Panc1 (cell line): Measurements from ENCODE around the gene ULK3. TPM values are rescaled to one million over a fixed set of nuclear protein-coding genes. Genes with fewer than 3 reads are reported as not detected.

Source experiments
- ATAC-seq: fragments of 200-7000 bp; cut with Tn5 transposase; 2 replicates; pipeline ENCODE4 v1.9.1; 2020; ENCODE audit warnings: mild to moderate bottlenecking, moderate library complexity
- BruUV-seq: library from RNA; stranded (reverse); fragments of 400-500 nt; replicated peaks from 2 replicates; lab custom pipeline; 2021; lab: Mats Ljungman, UMichigan
- CTCF ChIA-PET: fragments of 300-600 bp; sonication (Branson Sonifier 250); formaldehyde crosslinking; loops from one replicate; lab custom pipeline; 2022; ENCODE audit warnings: antibody characterized with exemption; lab: Charles Lee
- POLR2A ChIA-PET: fragments of 300-600 bp; sonication (Branson Sonifier 250); formaldehyde crosslinking; loops from one replicate; lab custom pipeline; 2022; ENCODE audit warnings: antibody characterized with exemption; lab: Charles Lee
- DNase-seq: peaks from one replicate; pipeline ENCODE4 v3.0.0-alpha.2; 2010; ENCODE audit warnings: low read depth, low spot score
- H3K27ac ChIP-seq: 2 replicates; pipeline ENCODE4 v1.5.1; 2011; ENCODE audit warnings: mild to moderate bottlenecking, low read length, inconsistent platforms
- H3K27me3 ChIP-seq: fragments of 200-500 bp; sonication (Bioruptor generic); 2 replicates; pipeline ENCODE4 v1.6.0; 2014; ENCODE audit warnings: low read length, inconsistent platforms; ENCODE audit not compliant: control insufficient read depth, insufficient read depth
- H3K36me3 ChIP-seq: fragments of 200-500 bp; sonication (Bioruptor generic); 2 replicates; pipeline ENCODE4 v1.5.1; 2014; ENCODE audit warnings: inconsistent platforms, mild to moderate bottlenecking, low read length, moderate library complexity; ENCODE audit not compliant: control insufficient read depth, insufficient read depth
- H3K4me1 ChIP-seq: 2 replicates; pipeline ENCODE4 v1.5.1; 2011; ENCODE audit warnings: inconsistent platforms, mild to moderate bottlenecking, low read length, moderate library complexity; ENCODE audit not compliant: control insufficient read depth, insufficient read depth
- H3K4me3 ChIP-seq, 2 experiments: 2 replicates each; pipeline ENCODE4 v1.5.1; 2011 to 2012; ENCODE audit warnings: low read depth in 2 of 2, low read length in 2 of 2, mild to moderate bottlenecking in 2 of 2, inconsistent platforms in 1 of 2, moderate library complexity in 1 of 2
- H3K9me3 ChIP-seq: fragments of 200-500 bp; sonication (Bioruptor generic); 2 replicates; pipeline ENCODE4 v1.5.1; 2014; ENCODE audit warnings: low read depth, mild to moderate bottlenecking, inconsistent platforms, low read length, moderate library complexity; ENCODE audit not compliant: control insufficient read depth, insufficient read depth
- CTCF ChIP-seq: fragments of 450-650 bp; IDR thresholded peaks from 2 replicates; pipeline ENCODE4 v1.5.1; 2017; ENCODE audit warnings: mild to moderate bottlenecking
- POLR2AphosphoS5 ChIP-seq: IDR thresholded peaks from 2 replicates; pipeline ENCODE4 v1.6.1; 2012; ENCODE audit warnings: mild to moderate bottlenecking, low read depth, low read length, moderate library complexity
- REST ChIP-seq, 2 experiments: IDR thresholded peaks; 2 replicates each; pipeline ENCODE4 v1.6.1; 2011 to 2012; ENCODE audit warnings: low read depth in 2 of 2, control low read depth in 1 of 2, low read length in 1 of 2, mild to moderate bottlenecking in 1 of 2, moderate library complexity in 1 of 2; ENCODE audit not compliant: insufficient read depth in 1 of 2
- SIN3A ChIP-seq: IDR thresholded peaks from 2 replicates; pipeline ENCODE4 v1.6.1; 2012; ENCODE audit warnings: low read depth, mild to moderate bottlenecking, low read length, moderate library complexity, borderline replicate concordance; ENCODE audit not compliant: insufficient read depth
- TCF7L2 ChIP-seq: IDR thresholded peaks from 2 replicates; pipeline ENCODE4 v1.6.1; 2011; ENCODE audit warnings: mild to moderate bottlenecking, low read depth, low read length, inconsistent platforms
- in situ Hi-C: cut with HindIII; loops from 2 replicates; pipeline ENCODE4 v1.10.0; 2016; ENCODE audit warnings: low sequenced_read_pairs, low pct_unique_long_range_greater_than_20kb
- intact Hi-C: fragments of 100-400 bp; cut with micrococcal nuclease; formaldehyde crosslinking; loops from one replicate; pipeline ENCODE4 v1.10.0; 2022; ENCODE audit not compliant: unreplicated experiment
- total RNA-seq: library from RNA; stranded (reverse); gene quantifications from one replicate; pipeline ENCODE4 v1.2.1, GENCODE V29; 2021; ENCODE audit not compliant: unreplicated experiment

ULK3 gene
- total RNA-seq, 1 experiment from 2014 or later = 73.3 TPM

GRCh38 chr15:74856537-74856936 lies 13.6 kb upstream of the ULK3 start:
- ChIA-PET CTCF (no interaction called here), POLR2A (no interaction called here)
- TF ChIP-seq POLR2AphosphoS5 (no peak), SIN3A (no peak), REST (IDR thresholded peaks at IDR 0.05; ENCODE audit: insufficient read depth in 1 of 2, low read depth in 2 of 2, low read length in 1 of 2) (no peak), TCF7L2 (no peak), CTCF (no peak)
- Histone ChIP-seq H3K9me3 (no peaks in the 10 kb centered on the region), H3K36me3 (peaks cover 2% of the 10 kb centered on the region; the same call in 1 of the 2 replicates), H3K4me3 (no peak overlapping the region), H3K4me1 (no peaks in the 10 kb centered on the region), H3K27ac (no peak overlapping the region), H3K27me3 (no peaks in the 10 kb centered on the region)
- intact Hi-C loops (no loop called here), in situ Hi-C loops (no loop called here)
- DNase-seq = no peak
- BruUV-seq = no TSS peak
- no peak for ATAC-seq

GRCh38 chr15:74855857-74856256 lies 12.9 kb upstream of the ULK3 start:
- TF ChIP-seq REST (IDR thresholded peaks at IDR 0.05; ENCODE audit: insufficient read depth in 1 of 2, low read depth in 2 of 2, low read length in 1 of 2) (no peak), CTCF (no peak), SIN3A (no peak), TCF7L2 (no peak), POLR2AphosphoS5 (no peak)
- POLR2A ChIA-PET = interaction anchor here (0.6 kb wide), 2 partner anchors 42 to 336 kb away, joined by 5 to 7 read pairs; no protein-coding TSS in a partner anchor
- intact Hi-C loops = no loop called here
- CTCF ChIA-PET = interaction anchor here (0.7 kb wide), 1 partner anchor 47 kb away, joined by 3 read pairs; no protein-coding TSS in a partner anchor
- no peak for DNase-seq
- no peak overlapping the region for H3K27ac ChIP-seq
- no peak overlapping the region for H3K4me3 ChIP-seq
- H3K9me3 ChIP-seq = no peaks in the 10 kb centered on the region
- peaks cover 2% of the 10 kb centered on the region; the same call in 1 of the 2 replicates for H3K36me3 ChIP-seq
- no peak for ATAC-seq
- no peaks in the 10 kb centered on the region for H3K27me3 ChIP-seq
- in situ Hi-C loops = no loop called here
- H3K4me1 ChIP-seq = no peaks in the 10 kb centered on the region
- BruUV-seq = no TSS peak
